NCI-H146 treated with DMSO at 0.1 percent for 48 hours (cell line): ENCODE measurements around the gene RRP8.

Source experiments
- DNase-seq: peaks from one replicate; lab custom pipeline; 2025; ENCODE audit not compliant: unreplicated experiment; lab: John Stamatoyannopoulos, UW

Gene RRP8

GRCh38 chr11:6618117-6619003, 14.9 kb upstream of the RRP8 start:
- no peak for DNase-seq

DNA sequence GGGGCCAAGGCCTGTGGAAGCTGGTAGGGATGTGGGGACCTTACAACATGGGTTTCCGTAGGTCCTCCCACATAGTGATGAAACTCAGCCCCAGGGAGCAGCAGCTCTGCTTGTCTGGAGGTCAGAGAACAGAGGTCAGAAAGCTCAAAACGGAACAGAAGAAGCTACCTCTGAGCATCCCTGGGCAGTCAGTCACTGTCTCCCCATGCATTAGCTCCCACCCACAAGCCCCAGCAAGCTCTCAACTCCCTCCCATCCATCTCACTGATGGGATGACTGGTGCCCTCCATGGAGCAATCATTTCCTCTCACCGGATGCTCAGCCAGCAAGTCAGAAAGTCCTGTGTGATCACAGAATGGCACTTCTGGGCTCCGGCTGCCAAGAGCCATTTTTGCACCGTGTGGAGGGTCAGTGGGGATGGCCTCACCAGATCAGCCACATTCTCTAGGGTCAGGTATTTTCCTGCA, 13.9 kb upstream of the RRP8 start:
- DNase-seq: no peak

DNA sequence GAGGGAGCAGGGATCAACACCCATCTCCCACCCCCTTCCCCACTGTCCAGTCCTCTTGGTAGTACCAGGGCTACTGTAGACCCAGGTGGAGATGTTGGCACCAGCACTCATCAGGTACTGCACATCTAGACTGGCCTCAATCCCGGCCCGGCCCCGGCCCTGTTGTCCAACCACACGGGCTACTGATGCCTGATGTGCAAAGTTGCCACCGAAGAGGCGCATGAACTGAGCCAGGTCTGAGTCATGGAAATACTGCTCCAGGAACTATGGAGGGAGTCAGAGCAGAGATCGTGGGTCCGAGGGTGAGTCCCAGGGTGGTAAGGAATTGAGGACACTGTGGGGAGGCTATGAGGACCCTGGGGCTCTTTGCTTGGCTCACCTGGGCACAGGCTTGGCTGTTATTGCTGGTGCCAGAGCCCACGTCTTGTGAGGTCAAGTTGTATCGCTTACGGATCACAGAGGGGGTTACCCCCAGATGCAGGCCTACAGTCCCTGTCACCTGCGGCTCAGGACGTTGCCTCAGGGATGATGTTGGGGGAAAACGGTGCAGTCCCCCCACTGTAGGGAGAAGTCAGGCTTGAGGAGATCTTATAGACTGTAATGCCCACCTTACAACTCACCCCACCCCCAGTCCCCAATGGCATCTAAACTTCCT, 13.3 kb upstream of the RRP8 start:
- DNase-seq: no peak

DNA sequence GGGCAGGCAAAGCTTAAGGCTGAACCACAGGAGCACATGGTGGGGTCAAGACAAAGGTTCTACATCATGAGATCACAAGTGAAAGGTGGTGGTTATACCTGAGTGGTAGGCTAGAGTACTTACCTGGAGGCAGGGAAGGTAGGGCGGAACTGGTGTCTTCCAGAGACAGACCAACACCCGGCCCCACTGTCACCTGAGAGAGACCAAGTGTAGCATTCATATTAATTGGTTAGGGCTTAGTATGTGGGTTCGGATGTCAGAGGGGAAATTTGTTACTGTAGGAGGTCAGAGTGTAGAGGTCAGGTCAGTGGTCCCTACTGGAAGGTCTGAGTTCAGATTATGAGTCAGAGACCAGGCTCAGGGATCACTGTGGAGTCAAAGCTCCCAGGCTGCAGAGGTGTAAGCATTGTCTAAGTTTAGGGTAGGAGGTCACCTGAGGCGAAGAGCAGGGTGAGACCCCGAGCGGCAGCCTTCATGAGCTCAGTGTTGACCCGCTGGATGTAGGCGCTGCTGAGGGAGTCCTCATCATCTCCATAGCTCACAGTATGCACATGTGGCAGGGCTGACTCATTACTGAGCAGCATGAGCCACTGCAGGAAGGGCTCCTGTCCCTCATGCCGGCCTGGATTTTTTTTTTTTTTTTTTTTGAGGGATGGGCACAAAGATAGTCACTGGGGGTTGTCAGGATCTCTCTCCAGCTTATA, 12.6 kb upstream of the RRP8 start:
- no peak for DNase-seq

DNA sequence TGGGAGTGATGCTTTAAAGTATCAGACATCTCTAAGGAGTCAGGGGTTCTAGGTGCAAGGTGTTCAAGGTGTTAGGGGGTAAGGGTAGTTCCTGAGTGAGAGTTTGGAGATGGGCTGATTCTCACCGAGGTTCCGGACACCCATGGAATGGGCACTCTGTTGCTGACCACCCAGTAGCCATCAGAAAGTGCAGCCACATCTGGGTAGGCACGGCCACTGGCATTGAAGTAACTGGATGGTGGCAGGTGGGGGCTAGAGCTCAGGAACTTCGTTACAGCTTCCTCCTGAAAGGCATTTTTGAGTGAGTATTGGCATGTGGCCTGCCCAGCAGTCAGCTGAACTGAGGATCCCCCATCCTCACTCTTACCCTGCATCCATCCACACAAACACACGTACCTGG, 11.6 kb upstream of the RRP8 start:
- no peak for DNase-seq

DNA sequence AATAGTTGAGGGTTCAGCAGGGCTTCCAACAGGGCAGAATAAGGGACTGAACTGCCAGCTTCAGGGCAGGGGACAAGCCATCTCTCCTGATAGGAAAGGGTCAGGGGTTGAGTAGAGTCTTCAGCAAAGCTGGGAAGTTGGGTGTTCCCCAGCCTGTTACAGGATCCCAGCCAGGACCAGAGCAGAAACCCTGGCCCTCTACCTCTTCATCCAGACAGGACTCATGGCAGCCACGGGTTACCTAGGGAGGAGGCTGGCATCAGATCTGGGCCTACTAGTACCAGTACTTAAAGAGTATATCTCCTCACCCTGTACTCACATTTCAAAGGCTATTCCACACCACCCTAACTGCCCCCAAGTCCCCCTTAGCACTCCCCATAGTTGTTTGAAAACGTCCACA, 11.0 kb upstream of the RRP8 start:
- DNase-seq: no peak

GRCh38 chr11:6613496-6613895, 10.1 kb upstream of the RRP8 start:
- no peak for DNase-seq

GRCh38 chr11:6612213-6613041, 9.0 kb upstream of the RRP8 start, which contains the start of gene TAF10:
Gene TAF10 (minus strand): TSS chr11:6612216. CDS start chr11:6612189, 27 bp downstream.
- DNase-seq: peak; percentile 89

DNA sequence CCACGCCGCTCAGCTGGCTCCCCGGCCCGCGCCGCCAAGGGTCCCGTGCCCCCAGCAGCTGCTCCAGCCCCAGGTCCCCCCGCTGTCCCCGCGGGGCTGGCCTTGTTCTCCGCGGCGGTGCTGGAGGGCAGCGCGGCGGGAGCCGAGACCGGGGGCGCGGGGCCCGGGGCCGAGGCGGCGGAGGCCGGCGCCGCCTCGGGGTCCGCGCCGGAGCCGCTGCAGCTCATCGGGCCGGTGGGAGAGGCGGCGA, 8.5 kb upstream of the RRP8 start:
- DNase-seq: no peak

DNA sequence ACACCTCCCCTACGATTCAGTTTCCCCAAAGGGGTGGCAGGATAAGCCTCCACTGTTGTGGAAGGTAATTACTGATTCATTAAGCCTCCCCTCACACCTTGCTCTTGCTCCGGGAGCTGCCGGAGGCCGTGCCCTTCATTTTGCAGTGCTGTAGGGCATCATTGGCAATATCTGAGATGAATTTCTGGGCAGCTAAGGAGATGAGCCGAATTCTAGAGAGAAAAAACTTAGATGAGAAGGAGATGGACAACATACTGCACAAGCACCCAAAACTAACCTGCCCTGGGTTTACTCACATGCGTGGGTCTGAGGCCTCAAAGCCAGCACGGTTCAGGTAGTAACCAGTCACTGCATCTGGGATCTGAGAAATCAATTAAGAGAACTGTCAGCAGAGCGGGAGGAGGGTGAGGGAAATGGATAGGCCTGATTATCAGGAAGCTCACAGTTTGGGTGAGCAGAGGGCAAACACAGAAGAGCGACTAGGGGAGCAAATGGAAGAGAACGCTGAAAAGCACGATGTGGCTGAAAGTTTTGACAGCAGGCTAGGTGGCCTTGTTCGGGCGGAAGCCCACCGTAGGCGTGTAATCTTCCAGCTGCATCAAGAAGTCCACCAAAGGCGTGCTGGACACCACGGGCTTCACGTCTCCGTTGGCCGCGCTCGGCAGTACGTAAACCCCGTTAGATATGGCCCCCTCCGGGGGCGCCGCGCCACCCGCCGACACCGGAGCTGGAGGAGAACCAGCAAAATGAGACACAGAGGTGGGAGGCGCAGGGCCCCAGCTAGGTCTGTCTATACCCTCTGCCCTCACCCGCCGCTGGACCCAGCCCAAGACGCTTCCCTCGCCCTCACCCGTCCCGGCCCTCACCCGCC, 7.9 kb upstream of the RRP8 start:
- DNase-seq: no peak

GRCh38 chr11:6610591-6610990, 7.2 kb upstream of the RRP8 start:
- no peak for DNase-seq

DNA sequence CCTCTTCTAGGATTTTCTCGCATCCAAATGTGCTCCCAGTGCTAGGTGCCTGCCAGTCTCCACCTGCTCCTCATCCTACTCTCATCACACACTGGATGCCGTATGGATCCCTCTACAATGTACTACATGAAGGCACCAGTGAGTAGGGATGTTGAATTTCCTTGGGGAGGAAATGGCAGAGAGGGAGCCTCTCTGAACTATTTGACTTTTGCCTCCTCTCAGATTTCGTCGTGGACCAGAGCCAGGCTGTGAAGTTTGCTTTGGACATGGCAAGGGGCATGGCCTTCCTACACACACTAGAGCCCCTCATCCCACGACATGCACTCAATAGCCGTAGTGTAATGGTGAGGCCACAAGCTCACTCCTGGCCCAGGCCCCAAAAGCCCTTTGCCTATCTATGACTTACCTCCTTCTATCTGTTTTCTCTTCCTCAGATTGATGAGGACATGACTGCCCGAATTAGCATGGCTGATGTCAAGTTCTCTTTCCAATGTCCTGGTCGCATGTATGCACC, 6.1 kb upstream of the RRP8 start:
- DNase-seq: no peak

DNA sequence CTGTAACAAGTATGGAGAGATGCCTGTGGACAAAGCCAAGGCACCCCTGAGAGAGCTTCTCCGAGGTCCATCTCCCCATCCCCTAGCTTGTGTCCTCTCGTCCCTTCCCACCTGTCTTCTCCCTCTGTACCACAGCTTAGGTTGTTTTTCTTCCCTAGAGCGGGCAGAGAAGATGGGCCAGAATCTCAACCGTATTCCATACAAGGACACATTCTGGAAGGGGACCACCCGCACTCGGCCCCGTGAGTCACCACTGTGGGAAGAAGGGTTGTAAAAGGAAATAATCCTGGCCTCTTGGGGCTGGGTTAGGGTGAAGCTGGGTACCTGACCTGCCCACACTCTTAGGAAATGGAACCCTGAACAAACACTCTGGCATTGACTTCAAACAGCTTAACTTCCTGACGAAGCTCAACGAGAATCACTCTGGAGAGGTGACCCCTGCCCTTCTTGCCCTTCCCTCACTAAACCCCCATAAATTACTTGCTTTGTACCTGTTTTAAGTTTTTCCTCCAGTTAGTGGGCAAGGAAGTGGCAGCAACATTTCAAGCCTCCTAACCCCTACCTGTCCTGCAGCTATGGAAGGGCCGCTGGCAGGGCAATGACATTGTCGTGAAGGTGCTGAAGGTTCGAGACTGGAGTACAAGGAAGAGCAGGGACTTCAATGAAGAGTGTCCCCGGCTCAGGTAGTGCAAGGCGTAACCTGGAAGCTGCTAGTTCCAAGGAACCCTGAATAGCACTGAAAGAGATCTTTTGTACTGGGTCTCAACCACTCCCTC, 5.5 kb upstream of the RRP8 start:
- DNase-seq: no peak

DNA sequence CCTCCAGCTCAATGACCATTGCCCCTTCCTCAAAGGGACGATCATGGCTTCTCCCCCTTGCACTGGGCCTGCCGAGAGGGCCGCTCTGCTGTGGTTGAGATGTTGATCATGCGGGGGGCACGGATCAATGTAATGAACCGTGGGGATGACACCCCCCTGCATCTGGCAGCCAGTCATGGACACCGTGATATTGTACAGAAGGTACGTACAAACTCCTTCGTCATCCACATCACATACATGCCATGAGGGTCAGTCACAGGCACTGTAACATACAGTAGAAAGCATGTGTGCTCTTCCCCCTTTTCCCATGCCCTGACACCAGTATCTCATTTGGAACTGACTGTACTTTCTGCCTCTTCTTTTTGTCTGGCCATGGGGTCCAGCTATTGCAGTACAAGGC, 4.6 kb upstream of the RRP8 start:
- DNase-seq: no peak

- DNase-seq: no peak
These were observed 3.9 kb upstream of the RRP8 start for GRCh38 chr11:6607190-6607795.

- no peak for DNase-seq
These were observed 3.2 kb upstream of the RRP8 start for GRCh38 chr11:6606471-6607189.

DNA sequence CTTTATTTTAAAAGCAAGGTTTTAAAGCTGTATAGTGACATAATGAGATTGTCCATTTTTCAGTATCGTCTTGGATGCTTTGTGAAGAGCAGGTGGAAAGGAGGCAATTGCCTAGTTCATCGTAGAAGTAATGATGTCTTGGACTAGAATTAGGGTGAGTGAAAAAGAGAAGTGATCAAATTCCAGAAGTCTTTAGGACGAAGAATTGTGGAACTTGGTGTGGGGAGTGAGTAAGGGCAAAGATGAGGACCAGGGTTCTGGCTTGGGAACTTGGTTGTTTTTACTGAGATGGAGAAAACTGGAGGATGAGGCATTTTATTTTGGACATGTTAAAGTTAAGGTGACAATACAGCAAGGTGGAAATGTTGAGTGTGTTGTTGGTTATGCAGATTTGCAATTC, 1.4 kb upstream of the RRP8 start:
- no peak for DNase-seq

- DNase-seq: no peak
These were observed 738 bp upstream of the RRP8 start for GRCh38 chr11:6604081-6604626.
